SK-N-SH (cell line): Measurements from ENCODE around the gene KLHDC7B.

ENCODE experiments used
- ELF1 ChIP-seq: IDR thresholded peaks from 2 replicates; pipeline ENCODE4 v1.4.0; 2012
- GABPA ChIP-seq: IDR thresholded peaks from 2 replicates; pipeline ENCODE4 v1.4.0; 2012; ENCODE audit warnings: low read depth, mild to moderate bottlenecking
- GATA2 ChIP-seq: sonication (generic); formaldehyde crosslinking; IDR thresholded peaks from 2 replicates; pipeline ENCODE4 v1.5.0; 2020; ENCODE audit warnings: mild to moderate bottlenecking, missing genetic modification reagents
- NFIC ChIP-seq: IDR thresholded peaks from 2 replicates; pipeline ENCODE4 v1.4.0; 2012; ENCODE audit warnings: borderline replicate concordance
- POLR2AphosphoS5 ChIP-seq: IDR thresholded peaks from 2 replicates; pipeline ENCODE4 v1.6.1; 2012; ENCODE audit warnings: low read depth, low read length
- YY1 ChIP-seq: IDR thresholded peaks from 2 replicates; pipeline ENCODE4 v1.4.0; 2012; ENCODE audit warnings: low read depth, mild to moderate bottlenecking
- TF ChIP-seq, protein P1 (sequence below): fragments of 200-600 bp; sonication (generic); IDR thresholded peaks from 2 replicates; pipeline ENCODE4 v1.6.1; 2017; ENCODE audit warnings: antibody characterized with exemption, mild to moderate bottlenecking, moderate library complexity

- TF ChIP-seq GATA2 (CRISPR knock-in tag) (no peak), GABPA (0 out of 2 replicates have a peak, but pooled peaks have one; percentile 20), YY1 (no peak; the same call in 1 of the 2 replicates), ELF1 (no peak), NFIC (no peak), POLR2AphosphoS5 (peak; percentile 90)
- TF ChIP-seq, protein P1, sequence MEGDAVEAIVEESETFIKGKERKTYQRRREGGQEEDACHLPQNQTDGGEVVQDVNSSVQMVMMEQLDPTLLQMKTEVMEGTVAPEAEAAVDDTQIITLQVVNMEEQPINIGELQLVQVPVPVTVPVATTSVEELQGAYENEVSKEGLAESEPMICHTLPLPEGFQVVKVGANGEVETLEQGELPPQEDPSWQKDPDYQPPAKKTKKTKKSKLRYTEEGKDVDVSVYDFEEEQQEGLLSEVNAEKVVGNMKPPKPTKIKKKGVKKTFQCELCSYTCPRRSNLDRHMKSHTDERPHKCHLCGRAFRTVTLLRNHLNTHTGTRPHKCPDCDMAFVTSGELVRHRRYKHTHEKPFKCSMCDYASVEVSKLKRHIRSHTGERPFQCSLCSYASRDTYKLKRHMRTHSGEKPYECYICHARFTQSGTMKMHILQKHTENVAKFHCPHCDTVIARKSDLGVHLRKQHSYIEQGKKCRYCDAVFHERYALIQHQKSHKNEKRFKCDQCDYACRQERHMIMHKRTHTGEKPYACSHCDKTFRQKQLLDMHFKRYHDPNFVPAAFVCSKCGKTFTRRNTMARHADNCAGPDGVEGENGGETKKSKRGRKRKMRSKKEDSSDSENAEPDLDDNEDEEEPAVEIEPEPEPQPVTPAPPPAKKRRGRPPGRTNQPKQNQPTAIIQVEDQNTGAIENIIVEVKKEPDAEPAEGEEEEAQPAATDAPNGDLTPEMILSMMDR: peak; percentile 50
Measured at GRCh38 chr22:50525104-50525857, 20.4 kb upstream of the KLHDC7B start, which contains the start of gene SCO2.
